HepG2 (cell line): ENCODE data around the gene PSMC1.

Source experiments
- BHLHE40 ChIP-seq: IDR thresholded peaks from 2 replicates; pipeline ENCODE4 v1.6.1; 2011; ENCODE audit warnings: low read length, improper control_type of control experiment
- EZH2 ChIP-seq: conservative IDR thresholded peaks from 2 replicates; pipeline ENCODE4 v1.6.1; 2012; ENCODE audit warnings: mild to moderate bottlenecking, low read depth, low read length, moderate library complexity
- GTF3A ChIP-seq: sonication (generic); formaldehyde crosslinking; conservative IDR thresholded peaks from 2 replicates; pipeline ENCODE4 v1.4.0; 2020; ENCODE audit warnings: mild to moderate bottlenecking, missing genetic modification reagents
- RAD21 ChIP-seq: fragments of 450-650 bp; formaldehyde crosslinking; IDR thresholded peaks from 2 replicates; pipeline ENCODE4 v1.5.0; 2020; ENCODE audit warnings: mild to moderate bottlenecking
- RAD51 ChIP-seq: fragments of 450-650 bp; IDR thresholded peaks from 2 replicates; pipeline ENCODE4 v1.6.1; 2016; ENCODE audit warnings: borderline replicate concordance
- THYN1 ChIP-seq: sonication (generic); formaldehyde crosslinking; IDR thresholded peaks from 2 replicates; pipeline ENCODE4 v1.8.1; 2023; ENCODE audit warnings: low read depth, mild to moderate bottlenecking, moderate library complexity, missing genetic modification reagents, borderline replicate concordance
- ZFP90 ChIP-seq: sonication (generic); formaldehyde crosslinking; IDR thresholded peaks from 2 replicates; pipeline ENCODE4 v1.8.0; 2022; ENCODE audit warnings: missing genetic modification reagents, mild to moderate bottlenecking, inconsistent platforms, borderline replicate concordance
- ZNF136 ChIP-seq: sonication (generic); formaldehyde crosslinking; IDR thresholded peaks from 2 replicates; pipeline ENCODE4 v1.8.1; 2022; ENCODE audit warnings: low read depth, mild to moderate bottlenecking, moderate library complexity, missing genetic modification reagents
- ZNF331 ChIP-seq: sonication (generic); formaldehyde crosslinking; IDR thresholded peaks from 2 replicates; pipeline ENCODE4 v1.4.0; 2020; ENCODE audit warnings: missing genetic modification reagents
- ZNF782 ChIP-seq: sonication (generic); formaldehyde crosslinking; IDR thresholded peaks from 2 replicates; pipeline ENCODE4 v1.4.0; 2020; ENCODE audit warnings: missing genetic modification reagents, mild to moderate bottlenecking, borderline replicate concordance
- TF ChIP-seq, protein P1 (sequence below): sonication (generic); formaldehyde crosslinking; conservative IDR thresholded peaks from 2 replicates; pipeline ENCODE4 v1.4.0; 2020; ENCODE audit warnings: missing genetic modification reagents
- TF ChIP-seq, protein P2 (sequence below): IDR thresholded peaks from 2 replicates; pipeline ENCODE4 v1.6.1; 2018; ENCODE audit warnings: missing genetic modification reagents, mild to moderate bottlenecking, missing compliant biosample characterization
- TF ChIP-seq, protein P3 (sequence below): IDR thresholded peaks from 2 replicates; pipeline ENCODE4 v1.6.1; 2012; ENCODE audit warnings: low read depth, low read length, improper control_type of control experiment

DNA sequence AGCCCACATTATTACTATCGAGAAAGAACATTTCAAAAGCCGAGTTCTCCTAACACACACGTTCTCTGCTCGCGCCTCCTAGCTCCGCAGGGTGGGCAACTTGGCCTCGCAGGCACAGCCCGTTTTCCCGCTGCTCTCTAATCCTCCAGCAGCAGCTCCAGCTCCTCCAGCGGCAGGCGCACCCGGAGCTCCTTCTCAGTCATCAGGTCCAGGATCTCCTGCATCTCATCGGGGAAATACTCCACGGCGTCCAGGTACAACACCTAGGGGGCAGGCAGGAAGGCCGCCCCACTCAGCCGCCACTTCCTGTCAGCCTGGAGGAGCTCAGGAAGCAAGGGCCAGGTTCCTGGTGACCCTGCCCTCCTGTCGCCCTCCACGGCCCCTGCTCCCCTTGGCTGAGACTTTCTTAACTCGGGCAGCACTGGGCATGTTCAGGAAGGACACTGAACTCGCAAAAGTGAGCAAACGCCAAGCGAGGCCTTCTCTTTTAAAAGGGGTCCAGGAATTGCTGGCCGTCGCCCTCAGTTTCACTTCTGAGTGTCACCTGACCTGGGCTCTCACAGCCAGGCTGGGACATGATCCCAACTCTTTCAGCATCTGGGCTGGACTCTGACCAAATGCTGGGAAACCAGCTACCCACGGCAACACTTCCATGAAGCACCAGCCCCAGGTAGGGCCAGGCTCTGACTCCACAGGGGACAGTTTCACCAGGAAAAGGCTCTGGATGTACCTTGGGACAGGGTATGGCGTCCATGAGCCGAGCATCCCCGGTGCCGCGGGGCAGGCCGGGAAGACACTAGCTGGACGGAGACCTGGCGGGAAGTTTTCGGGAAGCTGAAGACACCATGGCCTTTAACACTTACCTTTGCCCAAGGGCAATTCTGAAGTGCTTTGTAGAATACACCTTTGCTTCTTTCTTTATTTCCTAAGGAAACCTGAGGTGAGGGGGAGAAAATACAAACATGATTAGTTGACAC is 22.1 kb downstream of the PSMC1 start:
- TF ChIP-seq, protein P1, sequence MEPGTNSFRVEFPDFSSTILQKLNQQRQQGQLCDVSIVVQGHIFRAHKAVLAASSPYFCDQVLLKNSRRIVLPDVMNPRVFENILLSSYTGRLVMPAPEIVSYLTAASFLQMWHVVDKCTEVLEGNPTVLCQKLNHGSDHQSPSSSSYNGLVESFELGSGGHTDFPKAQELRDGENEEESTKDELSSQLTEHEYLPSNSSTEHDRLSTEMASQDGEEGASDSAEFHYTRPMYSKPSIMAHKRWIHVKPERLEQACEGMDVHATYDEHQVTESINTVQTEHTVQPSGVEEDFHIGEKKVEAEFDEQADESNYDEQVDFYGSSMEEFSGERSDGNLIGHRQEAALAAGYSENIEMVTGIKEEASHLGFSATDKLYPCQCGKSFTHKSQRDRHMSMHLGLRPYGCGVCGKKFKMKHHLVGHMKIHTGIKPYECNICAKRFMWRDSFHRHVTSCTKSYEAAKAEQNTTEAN (CRISPR knock-in tag) = no peak
- TF ChIP-seq THYN1 (no peak), ZNF782 (CRISPR knock-in tag) (no peak), ZNF331 (CRISPR knock-in tag) (no peak), RAD51 (no peak), EZH2 (no peak), ZFP90 (CRISPR knock-in tag) (no peak), GTF3A (CRISPR knock-in tag) (no peak), RAD21 (CRISPR knock-in tag) (no peak), BHLHE40 (no peak), ZNF136 (CRISPR knock-in tag) (no peak)
- TF ChIP-seq, protein P2, sequence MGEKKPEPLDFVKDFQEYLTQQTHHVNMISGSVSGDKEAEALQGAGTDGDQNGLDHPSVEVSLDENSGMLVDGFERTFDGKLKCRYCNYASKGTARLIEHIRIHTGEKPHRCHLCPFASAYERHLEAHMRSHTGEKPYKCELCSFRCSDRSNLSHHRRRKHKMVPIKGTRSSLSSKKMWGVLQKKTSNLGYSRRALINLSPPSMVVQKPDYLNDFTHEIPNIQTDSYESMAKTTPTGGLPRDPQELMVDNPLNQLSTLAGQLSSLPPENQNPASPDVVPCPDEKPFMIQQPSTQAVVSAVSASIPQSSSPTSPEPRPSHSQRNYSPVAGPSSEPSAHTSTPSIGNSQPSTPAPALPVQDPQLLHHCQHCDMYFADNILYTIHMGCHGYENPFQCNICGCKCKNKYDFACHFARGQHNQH = no peak
- TF ChIP-seq, protein P3, sequence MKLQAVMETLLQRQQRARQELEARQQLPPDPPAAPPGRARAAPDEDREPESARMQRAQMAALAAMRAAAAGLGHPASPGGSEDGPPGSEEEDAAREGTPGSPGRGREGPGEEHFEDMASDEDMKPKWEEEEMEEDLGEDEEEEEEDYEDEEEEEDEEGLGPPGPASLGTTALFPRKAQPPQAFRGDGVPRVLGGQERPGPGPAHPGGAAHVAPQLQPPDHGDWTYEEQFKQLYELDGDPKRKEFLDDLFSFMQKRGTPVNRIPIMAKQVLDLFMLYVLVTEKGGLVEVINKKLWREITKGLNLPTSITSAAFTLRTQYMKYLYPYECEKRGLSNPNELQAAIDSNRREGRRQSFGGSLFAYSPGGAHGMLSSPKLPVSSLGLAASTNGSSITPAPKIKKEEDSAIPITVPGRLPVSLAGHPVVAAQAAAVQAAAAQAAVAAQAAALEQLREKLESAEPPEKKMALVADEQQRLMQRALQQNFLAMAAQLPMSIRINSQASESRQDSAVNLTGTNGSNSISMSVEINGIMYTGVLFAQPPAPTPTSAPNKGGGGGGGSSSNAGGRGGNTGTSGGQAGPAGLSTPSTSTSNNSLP = no peak
